HEK293T (cell line): ENCODE data around the gene LIPC.

Experiments used
- BHLHE40 ChIP-seq: fragments of 450-650 bp; IDR thresholded peaks from 2 replicates; pipeline ENCODE4 v1.6.1; 2016; ENCODE audit warnings: mild to moderate bottlenecking, moderate library complexity, borderline replicate concordance
- FOXK2 ChIP-seq: fragments of 450-650 bp; IDR thresholded peaks from 2 replicates; pipeline ENCODE4 v1.6.1; 2016; ENCODE audit warnings: mild to moderate bottlenecking

- TF ChIP-seq BHLHE40 (no peak), FOXK2 (no peak)
These were observed 47.1 kb upstream of the LIPC start for GRCh38 chr15:58384667-58385066.
